Activated CD4-positive, CD25-positive, alpha-beta regulatory T cell treated with anti-CD3 and anti-CD28 coated beads, Interleukin-2, amount 50 U/mL, for 16 hours (primary cell): Measurements from ENCODE around the gene KCNIP1.

Source experiments
- DNase-seq: peaks from one replicate; pipeline ENCODE4 v3.0.0-alpha.2; 2020; ENCODE audit warnings: low read depth, low spot score

KCNIP1 gene

GRCh38 chr5:170563824-170564567 is 60.2 kb downstream of the KCNIP1 start:
- no peak for DNase-seq

GRCh38 chr5:170565072-170565471 is 61.3 kb downstream of the KCNIP1 start:
- no peak for DNase-seq

- DNase-seq, result no peak
Measured at GRCh38 chr5:170569101-170569500, 65.3 kb downstream of the KCNIP1 start.

GRCh38 chr5:170570476-170570875 is 66.7 kb downstream of the KCNIP1 start:
- DNase-seq, result no peak

GRCh38 chr5:170571281-170571731 is 67.5 kb downstream of the KCNIP1 start:
- DNase-seq, result no peak

GRCh38 chr5:170571875-170572852 is 68.3 kb downstream of the KCNIP1 start:
- no peak for DNase-seq

GRCh38 chr5:170573114-170573513 is 69.3 kb downstream of the KCNIP1 start:
- DNase-seq, result no peak

- no peak for DNase-seq
Measured at GRCh38 chr5:170573660-170574059, 69.8 kb downstream of the KCNIP1 start.

- no peak for DNase-seq
Measured at GRCh38 chr5:170576602-170577535, 73.0 kb downstream of the KCNIP1 start.

- DNase-seq, result no peak
Measured at GRCh38 chr5:170579601-170580000, 75.8 kb downstream of the KCNIP1 start.

GRCh38 chr5:170581211-170581610 is 77.4 kb downstream of the KCNIP1 start:
- DNase-seq, result no peak

- DNase-seq, result no peak
Measured at GRCh38 chr5:170582644-170583330, 79.0 kb downstream of the KCNIP1 start.

- no peak for DNase-seq
Measured at GRCh38 chr5:170584003-170584402, 80.2 kb downstream of the KCNIP1 start.

GRCh38 chr5:170584450-170585058 is 80.7 kb downstream of the KCNIP1 start:
- DNase-seq, result no peak

GRCh38 chr5:170585273-170585948 is 81.6 kb downstream of the KCNIP1 start:
- no peak for DNase-seq

GRCh38 chr5:170587808-170588207 is 84.0 kb downstream of the KCNIP1 start:
- DNase-seq, result no peak

GRCh38 chr5:170589643-170590042 is 85.8 kb downstream of the KCNIP1 start:
- DNase-seq, result no peak

- DNase-seq, result no peak
Measured at GRCh38 chr5:170590566-170590965, 86.7 kb downstream of the KCNIP1 start.

GRCh38 chr5:170591054-170591453 is 87.2 kb downstream of the KCNIP1 start:
- DNase-seq, result no peak
